CD14-positive monocyte (primary cell): ENCODE results near the gene TUBB4A. TPM values are rescaled to one million over a fixed set of nuclear protein-coding genes. Genes with fewer than 3 reads are reported as not detected.

ENCODE experiments used
- DNase-seq, 3 donors: peaks; one replicate each; pipeline ENCODE4 v3.0.0-alpha.2; 2011 to 2022
- H2AFZ ChIP-seq: 2 replicates; pipeline ENCODE4 v1.6.0; 2012; ENCODE audit warnings: mild to moderate bottlenecking, low read depth, low read length, inconsistent platforms; ENCODE audit not compliant: insufficient read depth, poor library complexity, severe bottlenecking
- H3K27ac ChIP-seq, 2 donors: 1 replicate in 1 of 2; 2 replicates in 1 of 2; pipeline ENCODE4 v1.5.1; 2012 to 2013; ENCODE audit warnings: low read length in 2 of 2, control low read depth in 1 of 2, inconsistent platforms in 1 of 2, low read depth in 1 of 2, mild to moderate bottlenecking in 1 of 2
- H3K27me3 ChIP-seq, 2 donors: one replicate each; pipeline versions ENCODE4 v1.6.0 to v1.6.1; 2011 to 2013; ENCODE audit warnings: low read length in 2 of 2; ENCODE audit not compliant: control insufficient read depth in 2 of 2, insufficient read depth in 2 of 2
- H3K36me3 ChIP-seq, 2 donors: replicated peaks in 1 of 2; 1 replicate in 1 of 2; 2 replicates in 1 of 2; pipeline versions ENCODE4 v1.5.1 to v1.6.1; 2012 to 2013; ENCODE audit warnings: low read length in 2 of 2, control low read depth in 1 of 2, inconsistent platforms in 1 of 2, mild to moderate bottlenecking in 1 of 2; ENCODE audit not compliant: insufficient read depth in 2 of 2, control insufficient read depth in 1 of 2
- H3K4me1 ChIP-seq, 2 donors: 1 replicate in 1 of 2; 2 replicates in 1 of 2; pipeline versions ENCODE4 v1.5.1 to v1.6.1; 2012 to 2013; ENCODE audit warnings: low read length in 2 of 2, control low read depth in 1 of 2, inconsistent platforms in 1 of 2, mild to moderate bottlenecking in 1 of 2, moderate library complexity in 1 of 2; ENCODE audit not compliant: insufficient read depth in 2 of 2, control insufficient read depth in 1 of 2
- H3K4me2 ChIP-seq: replicated peaks from 2 replicates; pipeline ENCODE3; 2012; ENCODE audit warnings: low read length, moderate library complexity, mild to moderate bottlenecking; ENCODE audit not compliant: poor library complexity, severe bottlenecking; ENCODE audit errors: extremely low read depth
- H3K4me3 ChIP-seq, 3 experiments: fragments of 200-600 bp in 1 of 3; sonication (generic) in 1 of 3; replicated peaks in 1 of 3; 1 replicate in 2 of 3; 2 replicates in 1 of 3; pipeline ENCODE4 v1.5.1; 2011 to 2013; ENCODE audit warnings: low read length in 3 of 3, mild to moderate bottlenecking in 3 of 3, control low read depth in 2 of 3, low read depth in 2 of 3, inconsistent platforms in 1 of 3, moderate library complexity in 1 of 3
- H3K79me2 ChIP-seq: 2 replicates; pipeline ENCODE4 v1.6.0; 2012; ENCODE audit warnings: mild to moderate bottlenecking, control low read depth, inconsistent platforms, low read length, moderate library complexity; ENCODE audit not compliant: insufficient read depth
- H3K9ac ChIP-seq: 2 replicates; pipeline ENCODE4 v1.6.0; 2017; ENCODE audit warnings: low read length, mild to moderate bottlenecking; ENCODE audit not compliant: insufficient read depth, poor library complexity, severe bottlenecking
- H3K9me3 ChIP-seq, 2 donors: replicated peaks in 1 of 2; 1 replicate in 1 of 2; 2 replicates in 1 of 2; pipeline versions ENCODE4 v1.5.1 to v1.6.1; 2012 to 2013; ENCODE audit warnings: low read length in 2 of 2, control low read depth in 1 of 2; ENCODE audit not compliant: control insufficient read depth in 1 of 2, insufficient read depth in 1 of 2
- H4K20me1 ChIP-seq: 2 replicates; pipeline ENCODE4 v1.6.0; 2012; ENCODE audit warnings: mild to moderate bottlenecking, low read length, control low read depth, moderate library complexity; ENCODE audit not compliant: insufficient read depth
- H3K27ac Mint-ChIP-seq, 7 donors: one replicate each; pipeline ENCODE4 v1.8.0; 2020; ENCODE audit warnings: mild to moderate bottlenecking in 7 of 7, mixed read lengths in 7 of 7, moderate library complexity in 6 of 7, inconsistent platforms in 2 of 7
- H3K27me3 Mint-ChIP-seq, 3 donors: one replicate each; pipeline ENCODE4 v1.8.0; 2021 to 2022; ENCODE audit warnings: low read depth in 3 of 3, mild to moderate bottlenecking in 3 of 3, mixed read lengths in 3 of 3, moderate library complexity in 3 of 3, inconsistent platforms in 1 of 3
- H3K36me3 Mint-ChIP-seq, 2 donors: one replicate each; pipeline ENCODE4 v1.8.0; 2020; ENCODE audit warnings: mixed read lengths in 2 of 2, inconsistent platforms in 1 of 2, mild to moderate bottlenecking in 1 of 2
- H3K4me1 Mint-ChIP-seq: one replicate; pipeline ENCODE4 v1.8.0; 2020; ENCODE audit warnings: mild to moderate bottlenecking, mixed read lengths
- H3K4me3 Mint-ChIP-seq, 2 donors: one replicate each; pipeline ENCODE4 v1.8.0; 2020; ENCODE audit warnings: mild to moderate bottlenecking in 2 of 2, mixed read lengths in 2 of 2, moderate library complexity in 1 of 2
- H3K9me3 Mint-ChIP-seq, 7 donors: one replicate each; pipeline ENCODE4 v1.8.0; 2020 to 2022; ENCODE audit warnings: mixed read lengths in 7 of 7, mild to moderate bottlenecking in 6 of 7, moderate library complexity in 6 of 7, inconsistent platforms in 2 of 7
- WGBS: methylation state at CpG from one replicate; pipeline ENCODE4 v1.1.5; 2013; ENCODE audit warnings: missing lambda C conversion rate; ENCODE audit not compliant: insufficient coverage; 5-methylcytosine and 5-hydroxymethylcytosine counted together
- intact Hi-C, 2 donors: fragments of 100-400 bp; cut with micrococcal nuclease; formaldehyde crosslinking; loops; one replicate each; pipeline versions ENCODE4 v1.15.0 to v1.15.1; 2023
- polyA plus RNA-seq, 3 donors: library from polyadenylated mRNA; depleted of rRNA in 1 of 3; unstranded in 2 of 3; stranded (reverse) in 1 of 3; fragments of 300-500 nt in 2 of 3; fragments of >200 nt in 1 of 3; fragmentation: Illumina TruSeq in 2 of 3; gene quantifications; 1 replicate in 2 of 3; 2 replicates in 1 of 3; pipeline ENCODE4 v1.2.3, GENCODE V29; 2012 to 2021
- TF ChIP-seq, protein P1 (sequence below): fragments of 200-600 bp; IDR thresholded peaks from one replicate; pipeline ENCODE4 v1.8.0; 2022; ENCODE audit warnings: antibody characterized with exemption, mild to moderate bottlenecking

TUBB4A gene
- polyA plus RNA-seq, 3 donors, result 0.16 TPM; not detected in 2

DNA sequence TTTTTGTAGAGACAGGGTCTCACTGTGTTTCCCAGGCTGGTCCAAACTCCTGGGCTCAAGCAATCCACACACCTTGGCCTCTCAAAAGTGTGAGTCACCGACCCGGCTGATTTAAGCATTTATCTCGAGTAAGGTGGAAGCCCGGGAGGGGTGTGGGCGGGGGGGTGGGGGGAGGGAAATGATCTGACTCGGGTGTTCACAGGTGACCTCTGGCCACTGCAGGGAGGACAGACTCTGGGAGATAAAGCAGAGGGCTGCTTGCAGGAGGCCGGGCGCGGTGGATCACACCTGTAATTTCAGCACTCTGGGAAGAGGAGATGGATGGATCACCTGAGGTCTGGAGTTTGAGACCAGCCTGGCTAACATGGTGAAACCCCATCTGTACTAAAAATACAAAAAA is 28.5 kb downstream of the TUBB4A start:
- no peaks in the 10 kb centered on the region for H3K9me3 ChIP-seq
- H3K27me3 ChIP-seq, result no peaks in the 10 kb centered on the region
- H3K36me3 Mint-ChIP-seq, result peaks cover 44 to 79% of the 10 kb centered on the region in 2 donors
- peaks cover 43 to 74% of the 10 kb centered on the region in 2 donors for H3K36me3 ChIP-seq
- intact Hi-C loops, result no loop called here
- no peak for DNase-seq
- no peaks in the 10 kb centered on the region for H4K20me1 ChIP-seq
- no peak overlapping the region for H2AFZ ChIP-seq
- peaks cover 0 to 6% (median 0%) of the 10 kb centered on the region in 7 donors for H3K9me3 Mint-ChIP-seq
- no peak overlapping the region for H3K4me2 ChIP-seq
- no peak overlapping the region for H3K27ac Mint-ChIP-seq
- no peak overlapping the region for H3K27ac ChIP-seq
- H3K4me3 ChIP-seq, result no peak overlapping the region
- H3K27me3 Mint-ChIP-seq, result peaks cover 0 to 3% (median 0%) of the 10 kb centered on the region in 3 donors
- TF ChIP-seq, protein P1, sequence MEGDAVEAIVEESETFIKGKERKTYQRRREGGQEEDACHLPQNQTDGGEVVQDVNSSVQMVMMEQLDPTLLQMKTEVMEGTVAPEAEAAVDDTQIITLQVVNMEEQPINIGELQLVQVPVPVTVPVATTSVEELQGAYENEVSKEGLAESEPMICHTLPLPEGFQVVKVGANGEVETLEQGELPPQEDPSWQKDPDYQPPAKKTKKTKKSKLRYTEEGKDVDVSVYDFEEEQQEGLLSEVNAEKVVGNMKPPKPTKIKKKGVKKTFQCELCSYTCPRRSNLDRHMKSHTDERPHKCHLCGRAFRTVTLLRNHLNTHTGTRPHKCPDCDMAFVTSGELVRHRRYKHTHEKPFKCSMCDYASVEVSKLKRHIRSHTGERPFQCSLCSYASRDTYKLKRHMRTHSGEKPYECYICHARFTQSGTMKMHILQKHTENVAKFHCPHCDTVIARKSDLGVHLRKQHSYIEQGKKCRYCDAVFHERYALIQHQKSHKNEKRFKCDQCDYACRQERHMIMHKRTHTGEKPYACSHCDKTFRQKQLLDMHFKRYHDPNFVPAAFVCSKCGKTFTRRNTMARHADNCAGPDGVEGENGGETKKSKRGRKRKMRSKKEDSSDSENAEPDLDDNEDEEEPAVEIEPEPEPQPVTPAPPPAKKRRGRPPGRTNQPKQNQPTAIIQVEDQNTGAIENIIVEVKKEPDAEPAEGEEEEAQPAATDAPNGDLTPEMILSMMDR, result no peak
- peaks cover under 1% of the 10 kb centered on the region for H3K4me1 Mint-ChIP-seq
- H3K4me1 ChIP-seq, result no peaks in the 10 kb centered on the region
- no peaks in the 10 kb centered on the region for H3K79me2 ChIP-seq
- 96% methylated on average over 4 of the region's 9 CpGs for WGBS
- H3K9ac ChIP-seq, result no peak overlapping the region
- H3K4me3 Mint-ChIP-seq, result no peak overlapping the region

DNA sequence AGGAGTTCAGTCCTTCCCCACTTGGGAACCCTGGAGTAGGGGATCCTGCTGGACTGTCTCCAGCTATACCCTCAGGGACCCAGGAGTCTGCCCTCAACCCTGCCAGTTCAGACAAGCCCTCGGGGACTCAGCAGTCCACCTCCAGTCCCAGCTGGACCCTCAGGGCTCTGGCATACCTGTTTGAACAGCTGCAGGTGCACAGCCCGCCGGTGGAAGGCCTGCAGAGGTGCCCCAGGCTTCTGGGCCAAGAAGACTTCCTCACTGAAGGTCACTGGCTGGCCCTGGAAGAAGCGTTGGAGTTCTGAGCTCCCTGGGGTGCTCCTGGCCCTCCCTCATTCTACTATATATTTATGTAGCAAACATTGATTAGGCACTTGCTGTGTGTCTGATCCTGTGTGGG is 29.4 kb downstream of the TUBB4A start:
- Mint-ChIP-seq H3K4me3 (no peak overlapping the region), H3K27me3 (peaks cover 0 to 5% (median 0%) of the 10 kb centered on the region in 3 donors), H3K27ac (no peak overlapping the region), H3K9me3 (peaks cover 0 to 6% (median 0%) of the 10 kb centered on the region in 7 donors), H3K36me3 (peaks cover 51 to 80% of the 10 kb centered on the region in 2 donors), H3K4me1 (peaks cover 7% of the 10 kb centered on the region)
- no peak overlapping the region for H3K9ac ChIP-seq
- H3K4me2 ChIP-seq, result no peak overlapping the region
- H4K20me1 ChIP-seq, result no peaks in the 10 kb centered on the region
- TF ChIP-seq, protein P1, result no peak
- WGBS, result 90% methylated on average over 3 of the region's 4 CpGs
- H3K79me2 ChIP-seq, result no peaks in the 10 kb centered on the region
- intact Hi-C loops, result no loop called here
- no peaks in the 10 kb centered on the region for H3K27me3 ChIP-seq
- no peaks in the 10 kb centered on the region for H3K4me1 ChIP-seq
- H3K4me3 ChIP-seq, result no peak overlapping the region
- H3K27ac ChIP-seq, result no peak overlapping the region
- no peak for DNase-seq
- no peak overlapping the region for H2AFZ ChIP-seq
- peaks cover 46 to 78% of the 10 kb centered on the region in 2 donors for H3K36me3 ChIP-seq
- no peaks in the 10 kb centered on the region for H3K9me3 ChIP-seq
